Measurements from ENCODE around the gene CCDC8.

The CCDC8 gene

DNA sequence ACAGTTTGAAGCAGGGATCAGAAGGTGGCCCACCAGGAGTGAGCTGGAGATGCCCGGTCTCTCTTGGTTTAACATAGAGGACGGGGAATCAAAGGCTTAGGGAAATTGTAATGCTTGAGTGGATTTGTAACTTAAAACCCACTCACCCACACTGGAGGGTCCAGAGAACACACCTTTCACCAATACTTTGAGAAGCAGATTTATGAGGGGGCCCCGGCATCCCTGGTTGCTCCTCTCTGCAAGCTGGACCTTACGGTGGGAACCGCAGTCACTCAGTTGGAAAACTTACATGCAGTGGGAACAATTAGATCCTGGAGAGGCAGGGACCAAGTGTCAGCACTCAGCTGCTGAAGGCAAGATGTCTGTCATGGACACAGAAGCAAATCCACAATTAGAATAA, 45.9 kb downstream of the CCDC8 start:
- TF ChIP-seq, protein P1, sequence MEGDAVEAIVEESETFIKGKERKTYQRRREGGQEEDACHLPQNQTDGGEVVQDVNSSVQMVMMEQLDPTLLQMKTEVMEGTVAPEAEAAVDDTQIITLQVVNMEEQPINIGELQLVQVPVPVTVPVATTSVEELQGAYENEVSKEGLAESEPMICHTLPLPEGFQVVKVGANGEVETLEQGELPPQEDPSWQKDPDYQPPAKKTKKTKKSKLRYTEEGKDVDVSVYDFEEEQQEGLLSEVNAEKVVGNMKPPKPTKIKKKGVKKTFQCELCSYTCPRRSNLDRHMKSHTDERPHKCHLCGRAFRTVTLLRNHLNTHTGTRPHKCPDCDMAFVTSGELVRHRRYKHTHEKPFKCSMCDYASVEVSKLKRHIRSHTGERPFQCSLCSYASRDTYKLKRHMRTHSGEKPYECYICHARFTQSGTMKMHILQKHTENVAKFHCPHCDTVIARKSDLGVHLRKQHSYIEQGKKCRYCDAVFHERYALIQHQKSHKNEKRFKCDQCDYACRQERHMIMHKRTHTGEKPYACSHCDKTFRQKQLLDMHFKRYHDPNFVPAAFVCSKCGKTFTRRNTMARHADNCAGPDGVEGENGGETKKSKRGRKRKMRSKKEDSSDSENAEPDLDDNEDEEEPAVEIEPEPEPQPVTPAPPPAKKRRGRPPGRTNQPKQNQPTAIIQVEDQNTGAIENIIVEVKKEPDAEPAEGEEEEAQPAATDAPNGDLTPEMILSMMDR (conservative IDR thresholded peaks at IDR 0.05; ENCODE audit: control insufficient read depth, insufficient read depth, low read depth, low read length), result no peak
- DNase-seq (ENCODE audit: low read depth), result no peak
- no peak overlapping the region for H3K4me3 ChIP-seq (ENCODE audit: control insufficient read depth, low read depth, low read length)

- no peak overlapping the region for H3K4me3 ChIP-seq (ENCODE audit: control insufficient read depth, low read depth, low read length)
- no peak for DNase-seq (ENCODE audit: low read depth)
- TF ChIP-seq, protein P1 (conservative IDR thresholded peaks at IDR 0.05; ENCODE audit: control insufficient read depth, insufficient read depth, low read depth, low read length), result no peak
These were observed 46.6 kb downstream of the CCDC8 start for GRCh38 chr19:46366620-46367292.

- DNase-seq (ENCODE audit: low read depth), result no peak
- TF ChIP-seq, protein P1 (conservative IDR thresholded peaks at IDR 0.05; ENCODE audit: control insufficient read depth, insufficient read depth, low read depth, low read length), result no peak
- H3K4me3 ChIP-seq (ENCODE audit: control insufficient read depth, low read depth, low read length), result no peak overlapping the region
These were observed 47.8 kb downstream of the CCDC8 start for GRCh38 chr19:46365561-46365960.

- TF ChIP-seq, protein P1 (conservative IDR thresholded peaks at IDR 0.05; ENCODE audit: control insufficient read depth, insufficient read depth, low read depth, low read length), result no peak
- no peak for DNase-seq (ENCODE audit: low read depth)
- no peak overlapping the region for H3K4me3 ChIP-seq (ENCODE audit: control insufficient read depth, low read depth, low read length)
These were observed 49.0 kb downstream of the CCDC8 start for GRCh38 chr19:46364359-46364758.

- TF ChIP-seq, protein P1 (conservative IDR thresholded peaks at IDR 0.05; ENCODE audit: control insufficient read depth, insufficient read depth, low read depth, low read length), result no peak
- H3K4me3 ChIP-seq (ENCODE audit: control insufficient read depth, low read depth, low read length), result no peak overlapping the region
- DNase-seq (ENCODE audit: low read depth), result no peak
These were observed 51.4 kb downstream of the CCDC8 start for GRCh38 chr19:46361915-46362314.

Data from fibroblast of mammary gland (primary cell).